B cell (primary cell): ENCODE measurements around the gene CYP2S1. TPM values are rescaled to one million over a fixed set of nuclear protein-coding genes. Genes with fewer than 3 reads are reported as not detected.
A peak's percentile ranks its signal among the peaks of the same experiment; 100 is the strongest.

Source experiments
- ATAC-seq: fragments of 200-7000 bp; cut with Tn5 transposase; one replicate; pipeline ENCODE4 v1.10.0; 2021; ENCODE audit warnings: low read depth, mild to moderate bottlenecking, moderate number of reproducible peaks, moderate library complexity
- CTCF ChIA-PET: fragments of 350-600 bp; sonication (Branson Sonifier 250); formaldehyde crosslinking; loops from one replicate; lab custom pipeline; 2021; ENCODE audit warnings: antibody characterized with exemption, inconsistent platforms; lab: Charles Lee
- POLR2A ChIA-PET: fragments of 350-600 bp; sonication (Branson Sonifier 250); formaldehyde crosslinking; loops from one replicate; lab custom pipeline; 2021; ENCODE audit warnings: antibody characterized with exemption; lab: Charles Lee
- DNase-seq: peaks from one replicate; pipeline ENCODE4 v3.0.0; 2013
- H2AFZ ChIP-seq: 2 replicates; pipeline ENCODE4 v1.6.1; 2012; ENCODE audit warnings: mild to moderate bottlenecking, low read depth, low read length; ENCODE audit not compliant: insufficient read depth, poor library complexity, severe bottlenecking
- H3K27ac ChIP-seq, 2 donors: 1 replicate in 1 of 2; 2 replicates in 1 of 2; pipeline ENCODE4 v1.5.1; 2012 to 2013; ENCODE audit warnings: low read length in 2 of 2, mild to moderate bottlenecking in 2 of 2, moderate library complexity in 1 of 2
- H3K27me3 ChIP-seq, 4 experiments: fragments of 200-600 bp in 1 of 4; sonication (generic) in 1 of 4; replicated peaks in 1 of 4; 1 replicate in 2 of 4; 2 replicates in 2 of 4; pipeline versions ENCODE4 v1.6.1 to v1.7.0; 2013 to 2016; ENCODE audit warnings: low read length in 3 of 4, mild to moderate bottlenecking in 2 of 4, mixed read lengths in 1 of 4, moderate library complexity in 1 of 4; ENCODE audit not compliant: insufficient read depth in 4 of 4, control insufficient read depth in 3 of 4; ENCODE audit errors: control extremely low read depth in 1 of 4
- H3K36me3 ChIP-seq, 2 experiments: replicated peaks in 1 of 2; 1 replicate in 1 of 2; 2 replicates in 1 of 2; pipeline versions ENCODE4 v1.6.1 to v1.7.1; 2013; ENCODE audit warnings: low read length in 1 of 2; ENCODE audit not compliant: insufficient read depth in 2 of 2, control insufficient read depth in 1 of 2; ENCODE audit errors: control extremely low read depth in 1 of 2, extremely low read depth in 1 of 2
- H3K4me1 ChIP-seq, 2 donors: fragments of 200-600 bp in 1 of 2; sonication (generic) in 1 of 2; 1 replicate in 1 of 2; 2 replicates in 1 of 2; pipeline versions ENCODE4 v1.5.1 to v1.6.1; 2013 to 2017; ENCODE audit warnings: low read length in 2 of 2; ENCODE audit not compliant: control insufficient read depth in 2 of 2, insufficient read depth in 2 of 2
- H3K4me2 ChIP-seq: replicated peaks from 2 replicates; pipeline ENCODE3; 2012; ENCODE audit warnings: mild to moderate bottlenecking, low read depth, low read length; ENCODE audit not compliant: poor library complexity, severe bottlenecking
- H3K4me3 ChIP-seq, 5 experiments: fragments of 200-600 bp in 1 of 5; sonication (generic) in 1 of 5; 1 replicate in 3 of 5; 2 replicates in 2 of 5; pipeline versions ENCODE4 v1.5.1 to v1.7.0; 2011 to 2016; ENCODE audit warnings: low read length in 4 of 5, mild to moderate bottlenecking in 4 of 5, low read depth in 2 of 5, control low read depth in 1 of 5, moderate library complexity in 1 of 5; ENCODE audit not compliant: insufficient read depth in 1 of 5; ENCODE audit errors: control extremely low read depth in 1 of 5, extremely low read depth in 1 of 5
- H3K79me2 ChIP-seq: fragments of 200-600 bp; sonication (generic); one replicate; pipeline ENCODE4 v1.6.0; 2016; ENCODE audit warnings: low read length; ENCODE audit not compliant: control insufficient read depth, insufficient read depth
- H3K9ac ChIP-seq: fragments of 200-600 bp; sonication (generic); 2 replicates; pipeline ENCODE4 v1.6.1; 2017; ENCODE audit warnings: mild to moderate bottlenecking, low read length, moderate library complexity
- H3K9me3 ChIP-seq, 3 donors: one replicate each; pipeline versions ENCODE4 v1.6.1 to v1.7.1; 2013; ENCODE audit warnings: low read length in 2 of 3; ENCODE audit not compliant: control insufficient read depth in 2 of 3, insufficient read depth in 1 of 3; ENCODE audit errors: control extremely low read depth in 1 of 3
- H4K20me1 ChIP-seq: 2 replicates; pipeline ENCODE4 v1.6.0; 2012; ENCODE audit warnings: mild to moderate bottlenecking, low read length; ENCODE audit not compliant: insufficient read depth, control insufficient read depth, poor library complexity, severe bottlenecking
- H3K27ac Mint-ChIP-seq: one replicate; pipeline ENCODE4 v1.8.0; 2021; ENCODE audit warnings: mixed read lengths
- H3K27me3 Mint-ChIP-seq: one replicate; pipeline ENCODE4 v1.8.0; 2021; ENCODE audit warnings: mixed read lengths
- H3K4me1 Mint-ChIP-seq: one replicate; pipeline ENCODE4 v1.8.0; 2021; ENCODE audit warnings: mixed read lengths
- H3K4me3 Mint-ChIP-seq: one replicate; pipeline ENCODE4 v1.8.0; 2021; ENCODE audit warnings: mixed read lengths
- H3K9me3 Mint-ChIP-seq: one replicate; pipeline ENCODE4 v1.8.0; 2022; ENCODE audit warnings: mixed read lengths; ENCODE audit not compliant: insufficient read depth
- CTCF ChIP-seq: fragments of 200-600 bp; IDR thresholded peaks from one replicate; pipeline ENCODE4 v1.8.0; 2022; ENCODE audit warnings: antibody characterized with exemption, mild to moderate bottlenecking
- EZH2 ChIP-seq: IDR thresholded peaks from 2 replicates; pipeline ENCODE4 v1.6.1; 2012; ENCODE audit warnings: borderline replicate concordance, low read depth, mild to moderate bottlenecking, moderate library complexity, low read length; ENCODE audit not compliant: insufficient read depth, poor library complexity, severe bottlenecking
- WGBS: methylation state at CpG from one replicate; pipeline ENCODE4 v1.1.5; 2013; ENCODE audit warnings: missing lambda C conversion rate; ENCODE audit not compliant: insufficient coverage; 5-methylcytosine and 5-hydroxymethylcytosine counted together
- intact Hi-C: fragments of 100-400 bp; cut with micrococcal nuclease; formaldehyde crosslinking; loops from one replicate; pipeline ENCODE4 v1.10.0; 2022
- polyA plus RNA-seq: library from polyadenylated mRNA; depleted of rRNA; stranded (reverse); fragments of >200 nt; gene quantifications from 2 replicates; pipeline ENCODE4 v1.2.3, GENCODE V29; 2012
- total RNA-seq, 2 donors: library from RNA; stranded (reverse); fragments of 120-200 nt in 1 of 2; gene quantifications; 1 replicate in 1 of 2; 2 replicates in 1 of 2; pipeline versions ENCODE4 v1.2.3 to v1.2.4, GENCODE V29; 2013 to 2022

Gene CYP2S1
- total and polyA plus RNA-seq, 2 donors (not counting 1 experiment from before 2014, with no cell fraction given) = 0.09 TPM; not detected in 1

- peak overlapping the region; percentile 50 for H2AFZ ChIP-seq
- H3K9ac ChIP-seq = peak overlapping the region; percentile 32
- peak overlapping the region in 2 of 5 experiments; percentile 39 to 54 for H3K4me3 ChIP-seq
- H3K4me1 ChIP-seq = peaks cover 8 to 15% of the 10 kb centered on the region in 2 donors
- intact Hi-C loops = no loop called here
- Mint-ChIP-seq H3K4me3 (peak overlapping the region; percentile 78), H3K27ac (peak overlapping the region; percentile 38), H3K9me3 (no peaks in the 10 kb centered on the region), H3K4me1 (peaks cover 10% of the 10 kb centered on the region), H3K27me3 (peaks cover 58% of the 10 kb centered on the region)
- WGBS = 11% methylated on average over 66 of the region's 67 CpGs
- peaks cover 0 to 46% (median 22%) of the 10 kb centered on the region in 4 experiments for H3K27me3 ChIP-seq
- H3K4me2 ChIP-seq = peak overlapping the region; percentile 73
- ChIA-PET CTCF (no interaction called here), POLR2A (interaction anchor here (0.5 to 0.6 kb wide), 2 partner anchors 25 to 872 kb away, joined by 3 to 6 read pairs; no protein-coding TSS in a partner anchor)
- H4K20me1 ChIP-seq = no peaks in the 10 kb centered on the region
- DNase-seq (no peak), ATAC-seq (peak; percentile 28)
- no peaks in the 10 kb centered on the region for H3K36me3 ChIP-seq
- TF ChIP-seq EZH2 (peak; percentile 28), CTCF (no peak)
- peaks cover 0 to 4% (median 0%) of the 10 kb centered on the region in 3 donors for H3K9me3 ChIP-seq
- no peaks in the 10 kb centered on the region for H3K79me2 ChIP-seq
- no peak overlapping the region for H3K27ac ChIP-seq
These were observed 33.2 kb downstream of the CYP2S1 start for GRCh38 chr19:41226053-41226873.

- ChIA-PET POLR2A (interaction anchor here (0.5 kb wide), 1 partner anchor 24 kb away, joined by 3 read pairs; no protein-coding TSS in a partner anchor), CTCF (no interaction called here)
- Histone ChIP-seq H2AFZ (peak overlapping the region; percentile 50), H3K4me1 (peaks cover 8 to 15% of the 10 kb centered on the region in 2 donors), H3K4me2 (peak overlapping the region; percentile 73), H3K27me3 (peaks cover 0 to 46% (median 22%) of the 10 kb centered on the region in 4 experiments), H3K79me2 (no peaks in the 10 kb centered on the region), H3K4me3 (no peak overlapping the region), H3K36me3 (no peaks in the 10 kb centered on the region), H3K9me3 (peaks cover 0 to 4% (median 0%) of the 10 kb centered on the region in 3 donors), H4K20me1 (no peaks in the 10 kb centered on the region), H3K27ac (no peak overlapping the region), H3K9ac (no peak overlapping the region)
- H3K27ac Mint-ChIP-seq = no peak overlapping the region
- peak overlapping the region; percentile 78 for H3K4me3 Mint-ChIP-seq
- no peak for DNase-seq
- no peaks in the 10 kb centered on the region for H3K9me3 Mint-ChIP-seq
- intact Hi-C loops = no loop called here
- peaks cover 56% of the 10 kb centered on the region for H3K27me3 Mint-ChIP-seq
- TF ChIP-seq EZH2 = no peak
- no peak for TF ChIP-seq CTCF
- H3K4me1 Mint-ChIP-seq = peaks cover 10% of the 10 kb centered on the region
- no peak for ATAC-seq
- WGBS = 78% methylated on average over 2 of the region's 9 CpGs
These were observed 33.9 kb downstream of the CYP2S1 start for GRCh38 chr19:41226874-41227390.
